ENCODE measurements around the gene MYL3. TPM values are rescaled to one million over a fixed set of nuclear protein-coding genes. Genes with fewer than 3 reads are reported as not detected.

MYL3 gene
- polyA plus RNA-seq, 2 of the 4 experiments (the other 2 are of a cell fraction): 0.25 TPM; not detected in 1

GRCh38 chr3:46853441-46854415 lies 9.5 kb downstream of the MYL3 start:
- H3K27ac ChIP-seq: no peak overlapping the region
- CTCF ChIA-PET: interaction anchor here (0.6 to 4.7 kb wide), 5 partner anchors 9 to 380 kb away, joined by 3 to 20 read pairs (median 3); no protein-coding TSS in a partner anchor
- POLR2A ChIA-PET: no interaction called here
- TF ChIP-seq MAZ (IDR thresholded peaks at IDR 0.05; ENCODE audit: borderline replicate concordance, low read depth, low read length) (no peak), E2F6 (IDR thresholded peaks at IDR 0.05; ENCODE audit: borderline replicate concordance, low read depth) (no peak), GATA3 (IDR thresholded peaks at IDR 0.05; ENCODE audit: borderline replicate concordance) (no peak), EP300 (IDR thresholded peaks at IDR 0.05) (no peak), HOXB5 (CRISPR knock-in tag; IDR thresholded peaks at IDR 0.05) (no peak), NFE2L2 (conservative IDR thresholded peaks at IDR 0.05; ENCODE audit: low read length) (no peak), NPAS2 (CRISPR knock-in tag; IDR thresholded peaks at IDR 0.05; ENCODE audit: borderline replicate concordance) (no peak), HMGXB4 (CRISPR knock-in tag; IDR thresholded peaks at IDR 0.05; ENCODE audit: borderline replicate concordance) (no peak), PHF8 (IDR thresholded peaks at IDR 0.05; ENCODE audit: borderline replicate concordance, low read depth) (no peak), HDAC2 (IDR thresholded peaks at IDR 0.05) (no peak), MYC (IDR thresholded peaks at IDR 0.05; ENCODE audit: borderline replicate concordance, low read length) (no peak)
- ATAC-seq: no peak
- no peaks in the 10 kb centered on the region for H3K4me1 ChIP-seq
- no peak overlapping the region for H3K4me2 ChIP-seq
- H3K4me3 ChIP-seq: no peak overlapping the region
- no peak for FAIRE-seq
- H3K9me3 ChIP-seq: no peaks in the 10 kb centered on the region
- DNase-seq (ENCODE audit: low read depth in 1 of 2, low spot score in 1 of 2): no peak
- 65% methylated on average over 7 of the region's 15 CpGs for WGBS (ENCODE audit: missing lambda C conversion rate)

GRCh38 chr3:46852839-46853355 lies 10.3 kb downstream of the MYL3 start:
- no peak for ATAC-seq
- TF ChIP-seq HDAC2 (IDR thresholded peaks at IDR 0.05) (no peak), SMC3 (IDR thresholded peaks at IDR 0.05) (no peak), HOXA7 (CRISPR knock-in tag; IDR thresholded peaks at IDR 0.05) (no peak), CHD2 (IDR thresholded peaks at IDR 0.05; ENCODE audit: low read length, partially characterized antibody) (no peak), NR3C1 (IDR thresholded peaks at IDR 0.05) (no peak), MAFK (IDR thresholded peaks at IDR 0.05; ENCODE audit: partially characterized antibody) (no peak), GATA3 (IDR thresholded peaks at IDR 0.05; ENCODE audit: borderline replicate concordance) (no peak)
- Histone ChIP-seq H3K4me1 (no peaks in the 10 kb centered on the region), H3K9me3 (no peaks in the 10 kb centered on the region), H3K4me3 (no peak overlapping the region), H3K27ac (no peak overlapping the region), H3K4me2 (no peak overlapping the region)
- ChIA-PET POLR2A (no interaction called here), CTCF (interaction anchor here (4.7 kb wide), 1 partner anchor 15 kb away, joined by 20 read pairs; no protein-coding TSS in a partner anchor)
- no peak for FAIRE-seq
- no peak for DNase-seq (ENCODE audit: low read depth in 1 of 2, low spot score in 1 of 2)
- WGBS (ENCODE audit: missing lambda C conversion rate): no CpG with 5 or more reads among the region's 2 CpGs

GRCh38 chr3:46852334-46852720 lies 10.9 kb downstream of the MYL3 start:
- CTCF ChIA-PET: interaction anchor here (4.7 kb wide), 1 partner anchor 15 kb away, joined by 20 read pairs; no protein-coding TSS in a partner anchor
- ATAC-seq: no peak
- POLR2A ChIA-PET: no interaction called here
- no peak overlapping the region for H3K27ac ChIP-seq
- 82% methylated on average over 9 of the region's 9 CpGs for WGBS (ENCODE audit: missing lambda C conversion rate)
- no peak overlapping the region for H3K4me3 ChIP-seq
- H3K4me2 ChIP-seq: no peak overlapping the region
- no peaks in the 10 kb centered on the region for H3K9me3 ChIP-seq
- no peaks in the 10 kb centered on the region for H3K4me1 ChIP-seq
- DNase-seq (ENCODE audit: low read depth in 1 of 2, low spot score in 1 of 2): no peak
- FAIRE-seq: no peak
- TF ChIP-seq SMC3 (IDR thresholded peaks at IDR 0.05): no peak
- no peak for TF ChIP-seq KDM5A (IDR thresholded peaks at IDR 0.05)
- no peak for TF ChIP-seq EHMT2 (IDR thresholded peaks at IDR 0.05; ENCODE audit: low read depth)
- TF ChIP-seq ESRRA (IDR thresholded peaks at IDR 0.05; ENCODE audit: borderline replicate concordance, low read length): no peak
- no peak for TF ChIP-seq E2F6 (IDR thresholded peaks at IDR 0.05; ENCODE audit: borderline replicate concordance, low read depth)
- TF ChIP-seq CHD2 (IDR thresholded peaks at IDR 0.05; ENCODE audit: low read length, partially characterized antibody): no peak
- no peak for TF ChIP-seq EHF (CRISPR knock-in tag; IDR thresholded peaks at IDR 0.05)
- TF ChIP-seq MAX (IDR thresholded peaks at IDR 0.05): no peak
- no peak for TF ChIP-seq CEBPB (IDR thresholded peaks at IDR 0.05)

Data from A549 (cell line).